ENCODE results near the gene MT1H.
"Not testable (repeated sequence)": the region's sequence is repeated elsewhere in the genome, so short reads cannot be mapped to it uniquely, and the experiment has no call there.

MT1H gene

DNA sequence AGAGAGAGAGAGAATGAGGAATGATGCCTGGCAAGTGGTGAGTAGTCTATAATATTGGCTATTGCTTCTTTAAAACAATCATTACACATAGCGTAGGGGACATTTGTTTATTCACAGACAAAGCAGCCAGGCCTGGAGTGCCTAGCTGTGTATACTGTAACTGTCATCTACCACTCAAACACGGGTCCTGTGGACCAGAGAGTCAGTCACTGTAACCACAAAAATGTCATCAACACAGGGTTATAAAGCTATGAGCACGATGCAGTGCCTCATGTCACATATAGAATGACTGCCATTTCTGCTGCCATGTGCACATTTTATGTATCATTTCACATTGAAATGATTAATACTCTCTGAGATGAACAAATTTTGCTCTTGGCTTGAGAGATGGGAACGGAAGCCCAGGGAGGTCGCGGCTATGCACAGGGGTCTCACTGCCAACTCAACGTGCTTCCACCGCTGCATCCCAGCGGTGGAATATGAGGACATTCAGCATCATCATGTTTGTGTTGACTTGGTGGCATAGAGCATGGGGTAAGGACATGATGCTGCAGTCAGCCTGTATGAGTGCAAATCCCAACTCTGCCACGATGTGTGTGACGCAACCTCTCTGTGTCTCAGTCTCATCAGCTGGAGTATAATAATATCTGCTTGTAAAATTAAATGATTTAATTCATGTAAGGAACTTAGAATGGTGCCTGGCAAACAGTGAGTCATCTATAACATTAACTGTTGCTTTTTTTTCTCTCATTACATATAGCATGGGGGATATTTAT is 3.3 kb downstream of the MT1H start:
- H3K27ac ChIP-seq: no peak overlapping the region
- TF ChIP-seq ZFX (IDR thresholded peaks at IDR 0.05): no peak
- TF ChIP-seq, protein P1, sequence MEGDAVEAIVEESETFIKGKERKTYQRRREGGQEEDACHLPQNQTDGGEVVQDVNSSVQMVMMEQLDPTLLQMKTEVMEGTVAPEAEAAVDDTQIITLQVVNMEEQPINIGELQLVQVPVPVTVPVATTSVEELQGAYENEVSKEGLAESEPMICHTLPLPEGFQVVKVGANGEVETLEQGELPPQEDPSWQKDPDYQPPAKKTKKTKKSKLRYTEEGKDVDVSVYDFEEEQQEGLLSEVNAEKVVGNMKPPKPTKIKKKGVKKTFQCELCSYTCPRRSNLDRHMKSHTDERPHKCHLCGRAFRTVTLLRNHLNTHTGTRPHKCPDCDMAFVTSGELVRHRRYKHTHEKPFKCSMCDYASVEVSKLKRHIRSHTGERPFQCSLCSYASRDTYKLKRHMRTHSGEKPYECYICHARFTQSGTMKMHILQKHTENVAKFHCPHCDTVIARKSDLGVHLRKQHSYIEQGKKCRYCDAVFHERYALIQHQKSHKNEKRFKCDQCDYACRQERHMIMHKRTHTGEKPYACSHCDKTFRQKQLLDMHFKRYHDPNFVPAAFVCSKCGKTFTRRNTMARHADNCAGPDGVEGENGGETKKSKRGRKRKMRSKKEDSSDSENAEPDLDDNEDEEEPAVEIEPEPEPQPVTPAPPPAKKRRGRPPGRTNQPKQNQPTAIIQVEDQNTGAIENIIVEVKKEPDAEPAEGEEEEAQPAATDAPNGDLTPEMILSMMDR (conservative IDR thresholded peaks at IDR 0.05): no peak

DNA sequence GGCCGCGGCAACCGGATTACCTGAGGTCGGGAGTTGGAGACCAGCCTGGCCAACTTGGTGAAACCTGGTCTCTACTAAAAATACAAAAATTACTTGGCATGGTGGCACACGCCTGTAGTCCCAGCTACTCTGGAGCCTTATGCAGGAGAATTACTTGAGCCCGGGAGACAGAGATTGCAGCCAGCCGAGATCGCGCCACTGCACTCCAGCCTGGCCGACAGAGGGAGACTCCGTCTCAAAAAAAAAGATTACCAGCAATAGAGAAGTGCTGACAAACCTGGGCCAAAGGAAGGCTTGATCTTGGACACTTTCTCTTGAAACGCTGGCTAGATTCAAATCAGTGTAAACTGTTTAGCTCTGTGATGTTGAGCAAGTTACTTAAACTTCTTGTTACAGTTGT is 4.3 kb downstream of the MT1H start:
- TF ChIP-seq, protein P1 (conservative IDR thresholded peaks at IDR 0.05): peak; percentile 76
- no peak for TF ChIP-seq ZFX (IDR thresholded peaks at IDR 0.05)
- H3K27ac ChIP-seq: no peak overlapping the region

DNA sequence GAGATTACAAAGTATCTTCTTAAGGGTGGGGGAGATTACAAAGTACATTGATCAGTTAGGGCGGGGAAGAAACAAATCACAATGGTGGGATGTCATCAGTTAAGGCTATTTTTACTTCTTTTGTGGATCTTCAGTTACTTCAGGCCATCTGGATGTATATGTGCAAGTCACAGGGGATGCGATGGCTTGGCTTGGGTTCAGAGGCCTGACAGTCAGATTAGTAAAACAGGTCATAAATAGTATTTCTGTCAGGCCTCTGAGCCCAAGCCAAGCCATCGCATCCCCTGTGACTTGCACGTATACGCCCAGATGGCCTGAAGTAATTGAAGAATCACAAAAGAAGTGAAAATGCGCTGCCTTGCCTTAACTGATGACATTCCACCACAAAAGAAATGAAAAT is 5.0 kb downstream of the MT1H start:
- H3K27ac ChIP-seq: not testable (repeated sequence)

DNA sequence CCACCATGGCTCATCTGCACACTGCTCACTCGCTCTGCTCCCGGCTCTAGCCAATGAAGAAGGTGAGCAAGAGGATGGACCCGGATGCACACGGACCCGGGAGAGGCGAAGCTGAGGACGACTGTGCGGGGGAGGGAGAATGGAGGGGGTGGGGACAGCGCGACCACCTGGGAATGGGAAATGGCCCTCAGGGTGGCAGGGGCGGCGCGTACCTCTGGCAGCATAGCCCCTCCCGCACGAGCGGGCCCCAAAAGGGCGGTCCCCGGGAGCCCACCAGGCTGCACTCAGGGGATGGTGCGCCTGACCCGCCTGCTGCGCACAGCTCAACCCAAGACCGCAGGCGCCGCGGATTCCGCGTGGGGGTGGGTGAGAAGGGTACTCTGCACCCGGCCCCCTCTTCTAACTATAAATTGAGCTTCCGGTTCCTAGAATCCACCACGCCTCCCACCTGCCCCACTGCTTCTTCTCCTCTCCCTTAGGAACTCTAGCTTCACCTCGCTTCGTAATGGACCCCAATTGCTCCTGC is 6.1 kb downstream of the MT1H start:
- TF ChIP-seq, protein P1 (conservative IDR thresholded peaks at IDR 0.05): no peak
- TF ChIP-seq ZFX (IDR thresholded peaks at IDR 0.05): no peak
- H3K27ac ChIP-seq: no peak overlapping the region

DNA sequence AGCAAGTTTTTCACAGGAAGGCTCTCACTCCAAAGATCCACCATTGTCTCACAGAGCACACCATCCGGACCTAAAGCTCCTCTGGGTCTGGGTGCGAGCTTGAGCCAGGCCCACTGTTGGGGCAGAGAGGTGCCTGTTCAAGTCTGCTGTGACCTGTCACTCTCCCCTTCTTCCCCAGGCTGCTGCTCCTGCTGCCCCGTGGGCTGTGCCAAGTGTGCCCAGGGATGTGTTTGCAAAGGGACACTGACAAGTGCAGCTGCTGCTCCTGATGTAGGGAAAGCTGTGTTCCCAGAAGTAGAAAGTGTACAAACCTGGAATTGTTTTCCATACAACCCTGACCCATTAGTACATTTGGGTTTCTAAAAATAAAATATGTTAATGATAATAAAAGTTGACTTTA is 7.9 kb downstream of the MT1H start:
- no peak overlapping the region for H3K27ac ChIP-seq

DNA sequence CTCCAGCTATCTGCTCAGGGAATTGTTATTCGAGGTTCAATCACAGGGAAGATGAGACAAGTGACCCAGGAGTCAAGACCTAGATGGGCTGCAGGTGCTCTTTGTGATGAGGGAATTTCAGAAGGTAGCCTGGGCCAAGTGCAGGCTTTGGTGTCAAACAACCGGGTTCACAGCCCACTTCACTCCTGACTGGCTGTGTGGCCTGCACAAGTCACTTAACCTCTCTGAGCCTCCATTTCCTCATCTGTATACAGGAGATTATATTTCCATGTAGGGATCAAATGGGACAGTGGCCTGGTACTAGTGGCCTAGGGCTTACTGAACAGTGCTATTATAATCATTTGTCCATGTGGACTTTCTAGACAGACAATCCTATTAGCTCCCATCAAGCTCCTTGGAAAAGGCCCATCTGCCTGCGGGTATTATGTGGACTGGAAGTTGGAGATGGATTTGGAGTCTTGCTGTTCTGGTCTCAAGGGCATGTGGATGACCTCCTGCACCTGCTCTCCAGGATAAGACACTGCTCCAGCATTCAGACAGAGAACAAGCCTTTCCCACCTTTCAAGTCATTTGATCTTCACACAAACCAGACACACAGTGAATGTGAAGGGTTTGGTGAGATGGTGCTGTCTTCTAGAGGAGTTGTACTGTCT is 9.6 kb downstream of the MT1H start:
- no peak overlapping the region for H3K27ac ChIP-seq
- TF ChIP-seq ZFX (IDR thresholded peaks at IDR 0.05): no peak
- TF ChIP-seq, protein P1 (conservative IDR thresholded peaks at IDR 0.05): no peak

More for the DNA sequence above, 7.9 kb downstream of the MT1H start:
- TF ChIP-seq, protein P1 (conservative IDR thresholded peaks at IDR 0.05): no peak
- TF ChIP-seq ZFX (IDR thresholded peaks at IDR 0.05): no peak

DNA sequence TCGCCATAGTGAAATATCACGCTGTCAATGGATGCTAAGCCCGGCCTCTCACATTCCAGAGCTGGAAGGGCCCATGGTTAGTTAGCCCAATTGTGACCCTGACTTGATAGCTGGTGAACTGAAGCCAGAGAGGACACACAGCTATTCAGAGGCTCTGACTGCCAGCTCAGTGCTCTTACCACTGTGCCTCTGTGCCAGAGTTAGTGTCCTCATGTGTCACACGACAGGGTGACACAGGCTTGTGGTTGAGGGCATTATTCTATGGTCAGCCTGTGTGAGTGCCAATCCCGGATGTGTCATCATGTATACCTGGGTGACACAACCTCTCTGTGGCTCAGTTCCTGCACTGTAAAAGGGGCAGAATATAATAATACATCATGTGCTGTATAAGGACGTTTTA is 10.2 kb downstream of the MT1H start:
- TF ChIP-seq ZFX (IDR thresholded peaks at IDR 0.05): no peak
- TF ChIP-seq, protein P1 (conservative IDR thresholded peaks at IDR 0.05): no peak
- no peak overlapping the region for H3K27ac ChIP-seq
